HepG2 (cell line): ENCODE data around the gene PDZD2. TPM values are rescaled to one million over a fixed set of nuclear protein-coding genes. Genes with fewer than 3 reads are reported as not detected.

Experiments used
- HNRNPUL1 ChIP-seq: fragments of 200-400 bp; formaldehyde crosslinking; IDR thresholded peaks from 2 replicates; pipeline ENCODE4 v1.6.1; 2017; ENCODE audit warnings: low read depth, mild to moderate bottlenecking, low read length, moderate library complexity
- MYNN ChIP-seq: sonication (generic); formaldehyde crosslinking; IDR thresholded peaks from 2 replicates; pipeline ENCODE4 v1.4.0; 2020; ENCODE audit warnings: mild to moderate bottlenecking, low read depth, missing genetic modification reagents
- RBM39 ChIP-seq: fragments of 200-400 bp; formaldehyde crosslinking; IDR thresholded peaks from one replicate; pipeline ENCODE4 v1.6.1; 2018; ENCODE audit warnings: antibody characterized with exemption, mild to moderate bottlenecking, low read depth, low read length; ENCODE audit not compliant: poor library complexity, severe bottlenecking
- STAT6 ChIP-seq: sonication (generic); formaldehyde crosslinking; IDR thresholded peaks from 2 replicates; pipeline ENCODE4 v1.4.0; 2020; ENCODE audit warnings: missing genetic modification reagents, mild to moderate bottlenecking, borderline replicate concordance
- WIZ ChIP-seq: sonication (generic); formaldehyde crosslinking; IDR thresholded peaks from 2 replicates; pipeline ENCODE4 v1.5.1; 2020; ENCODE audit warnings: mild to moderate bottlenecking, missing genetic modification reagents
- ZNF740 ChIP-seq: sonication (generic); formaldehyde crosslinking; IDR thresholded peaks from 2 replicates; pipeline ENCODE4 v1.4.0; 2020; ENCODE audit warnings: missing genetic modification reagents
- polyA plus RNA-seq, 8 experiments: library from polyadenylated mRNA; depleted of rRNA in 3 of 8; stranded (reverse) in 7 of 8; unstranded in 1 of 8; fragments of >200 nt; fragmentation: Illumina TruSeq in 4 of 8; extraction: Trizol in 4 of 8; gene quantifications; 2 replicates each; pipeline versions ENCODE4 v1.2.1 to v1.2.3, GENCODE V29; 2011 to 2016; ENCODE audit warnings: low read depth in 4 of 8, missing spikeins in 1 of 8, mixed read lengths in 1 of 8; ENCODE audit not compliant: insufficient read depth in 1 of 8
- total RNA-seq, 5 experiments: library from RNA; depleted of rRNA; stranded (reverse); fragments of >200 nt; fragmentation: Illumina TruSeq; extraction: Trizol; gene quantifications; 2 replicates each; pipeline ENCODE4 v1.2.3, GENCODE V29; 2016; ENCODE audit warnings: low read depth in 1 of 5
- TF ChIP-seq, protein P1 (sequence below): sonication (generic); formaldehyde crosslinking; IDR thresholded peaks from 2 replicates; pipeline ENCODE4 v1.4.0; 2020; ENCODE audit warnings: mild to moderate bottlenecking, missing genetic modification reagents
- TF ChIP-seq, protein P2 (sequence below): sonication (generic); formaldehyde crosslinking; IDR thresholded peaks from 2 replicates; pipeline ENCODE4 v1.4.0; 2020; ENCODE audit warnings: mild to moderate bottlenecking, missing genetic modification reagents, borderline replicate concordance
- TF ChIP-seq, protein P3 (sequence below): IDR thresholded peaks from 2 replicates; pipeline ENCODE4 v1.6.1; 2016; ENCODE audit warnings: mild to moderate bottlenecking, missing biosample characterization, missing genetic modification reagents
- TF ChIP-seq, protein P4 (sequence below): sonication (generic); formaldehyde crosslinking; IDR thresholded peaks from 2 replicates; pipeline ENCODE4 v1.4.0; 2020; ENCODE audit warnings: missing genetic modification reagents

PDZD2 gene
- total and polyA plus RNA-seq, 2 of the 13 experiments (the other 11 are each of a cell fraction or from before 2014, with no cell fraction given): 0.04 TPM; not detected in 1

DNA sequence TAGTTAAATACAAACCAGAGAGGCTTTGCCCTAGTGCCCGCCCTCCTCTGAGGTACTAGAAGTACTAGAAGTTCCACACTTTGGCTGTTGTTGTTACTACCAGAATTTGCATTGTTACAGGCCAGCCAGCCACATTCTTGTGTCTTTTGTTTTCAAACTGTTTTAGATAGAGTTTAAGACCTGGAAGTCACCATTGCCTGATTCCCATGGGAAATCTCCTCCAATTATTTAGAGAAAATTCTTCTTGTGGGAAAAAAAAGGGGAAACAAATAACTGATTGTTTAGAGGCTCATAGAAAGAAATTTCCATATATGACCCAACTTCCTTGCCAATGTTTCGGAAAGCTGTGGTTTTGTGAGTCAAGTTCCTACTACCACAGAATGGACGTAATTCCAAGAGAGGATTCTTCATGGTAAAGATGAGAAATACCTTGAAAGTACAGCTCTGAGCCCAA lies 282.9 kb downstream of the PDZD2 start (continued):
- TF ChIP-seq STAT6 (CRISPR knock-in tag) (no peak), RBM39 (no peak), HNRNPUL1 (no peak), ZNF740 (no peak), WIZ (no peak), MYNN (no peak)
- TF ChIP-seq, protein P1, sequence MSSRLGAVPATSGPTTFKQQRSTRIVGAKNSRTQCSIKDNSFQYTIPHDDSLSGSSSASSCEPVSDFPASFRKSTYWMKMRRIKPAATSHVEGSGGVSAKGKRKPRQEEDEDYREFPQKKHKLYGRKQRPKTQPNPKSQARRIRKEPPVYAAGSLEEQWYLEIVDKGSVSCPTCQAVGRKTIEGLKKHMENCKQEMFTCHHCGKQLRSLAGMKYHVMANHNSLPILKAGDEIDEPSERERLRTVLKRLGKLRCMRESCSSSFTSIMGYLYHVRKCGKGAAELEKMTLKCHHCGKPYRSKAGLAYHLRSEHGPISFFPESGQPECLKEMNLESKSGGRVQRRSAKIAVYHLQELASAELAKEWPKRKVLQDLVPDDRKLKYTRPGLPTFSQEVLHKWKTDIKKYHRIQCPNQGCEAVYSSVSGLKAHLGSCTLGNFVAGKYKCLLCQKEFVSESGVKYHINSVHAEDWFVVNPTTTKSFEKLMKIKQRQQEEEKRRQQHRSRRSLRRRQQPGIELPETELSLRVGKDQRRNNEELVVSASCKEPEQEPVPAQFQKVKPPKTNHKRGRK (CRISPR knock-in tag): no peak
- TF ChIP-seq, protein P2, sequence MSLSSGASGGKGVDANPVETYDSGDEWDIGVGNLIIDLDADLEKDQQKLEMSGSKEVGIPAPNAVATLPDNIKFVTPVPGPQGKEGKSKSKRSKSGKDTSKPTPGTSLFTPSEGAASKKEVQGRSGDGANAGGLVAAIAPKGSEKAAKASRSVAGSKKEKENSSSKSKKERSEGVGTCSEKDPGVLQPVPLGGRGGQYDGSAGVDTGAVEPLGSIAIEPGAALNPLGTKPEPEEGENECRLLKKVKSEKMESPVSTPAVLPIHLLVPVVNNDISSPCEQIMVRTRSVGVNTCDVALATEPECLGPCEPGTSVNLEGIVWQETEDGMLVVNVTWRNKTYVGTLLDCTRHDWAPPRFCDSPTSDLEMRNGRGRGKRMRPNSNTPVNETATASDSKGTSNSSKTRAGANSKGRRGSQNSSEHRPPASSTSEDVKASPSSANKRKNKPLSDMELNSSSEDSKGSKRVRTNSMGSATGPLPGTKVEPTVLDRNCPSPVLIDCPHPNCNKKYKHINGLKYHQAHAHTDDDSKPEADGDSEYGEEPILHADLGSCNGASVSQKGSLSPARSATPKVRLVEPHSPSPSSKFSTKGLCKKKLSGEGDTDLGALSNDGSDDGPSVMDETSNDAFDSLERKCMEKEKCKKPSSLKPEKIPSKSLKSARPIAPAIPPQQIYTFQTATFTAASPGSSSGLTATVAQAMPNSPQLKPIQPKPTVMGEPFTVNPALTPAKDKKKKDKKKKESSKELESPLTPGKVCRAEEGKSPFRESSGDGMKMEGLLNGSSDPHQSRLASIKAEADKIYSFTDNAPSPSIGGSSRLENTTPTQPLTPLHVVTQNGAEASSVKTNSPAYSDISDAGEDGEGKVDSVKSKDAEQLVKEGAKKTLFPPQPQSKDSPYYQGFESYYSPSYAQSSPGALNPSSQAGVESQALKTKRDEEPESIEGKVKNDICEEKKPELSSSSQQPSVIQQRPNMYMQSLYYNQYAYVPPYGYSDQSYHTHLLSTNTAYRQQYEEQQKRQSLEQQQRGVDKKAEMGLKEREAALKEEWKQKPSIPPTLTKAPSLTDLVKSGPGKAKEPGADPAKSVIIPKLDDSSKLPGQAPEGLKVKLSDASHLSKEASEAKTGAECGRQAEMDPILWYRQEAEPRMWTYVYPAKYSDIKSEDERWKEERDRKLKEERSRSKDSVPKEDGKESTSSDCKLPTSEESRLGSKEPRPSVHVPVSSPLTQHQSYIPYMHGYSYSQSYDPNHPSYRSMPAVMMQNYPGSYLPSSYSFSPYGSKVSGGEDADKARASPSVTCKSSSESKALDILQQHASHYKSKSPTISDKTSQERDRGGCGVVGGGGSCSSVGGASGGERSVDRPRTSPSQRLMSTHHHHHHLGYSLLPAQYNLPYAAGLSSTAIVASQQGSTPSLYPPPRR: no peak
- TF ChIP-seq, protein P3, sequence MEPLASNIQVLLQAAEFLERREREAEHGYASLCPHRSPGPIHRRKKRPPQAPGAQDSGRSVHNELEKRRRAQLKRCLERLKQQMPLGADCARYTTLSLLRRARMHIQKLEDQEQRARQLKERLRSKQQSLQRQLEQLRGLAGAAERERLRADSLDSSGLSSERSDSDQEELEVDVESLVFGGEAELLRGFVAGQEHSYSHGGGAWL (CRISPR knock-in tag): no peak
- TF ChIP-seq, protein P4, sequence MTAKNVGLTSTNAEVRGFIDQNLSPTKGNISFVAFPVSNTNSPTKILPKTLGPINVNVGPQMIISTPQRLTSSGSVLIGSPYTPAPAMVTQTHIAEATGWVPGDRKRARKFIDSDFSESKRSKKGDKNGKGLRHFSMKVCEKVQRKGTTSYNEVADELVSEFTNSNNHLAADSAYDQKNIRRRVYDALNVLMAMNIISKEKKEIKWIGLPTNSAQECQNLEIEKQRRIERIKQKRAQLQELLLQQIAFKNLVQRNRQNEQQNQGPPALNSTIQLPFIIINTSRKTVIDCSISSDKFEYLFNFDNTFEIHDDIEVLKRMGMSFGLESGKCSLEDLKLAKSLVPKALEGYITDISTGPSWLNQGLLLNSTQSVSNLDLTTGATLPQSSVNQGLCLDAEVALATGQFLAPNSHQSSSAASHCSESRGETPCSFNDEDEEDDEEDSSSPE (CRISPR knock-in tag): no peak
